Gastrocnemius medialis (tissue), 4 donors: ENCODE measurements around the gene C2orf92. TPM values are rescaled to one million over a fixed set of nuclear protein-coding genes. Genes with fewer than 3 reads are reported as not detected.

Experiments used
- ATAC-seq, 2 donors: fragments of 150-250 bp; one replicate each; pipeline ENCODE4 v1.9.1; 2016
- DNase-seq, 2 donors: peaks; one replicate each; pipeline ENCODE4 v3.0.0-alpha.2; 2019
- H3K27ac ChIP-seq, 4 donors: fragments of 200-600 bp; sonication (generic); 1 replicate in 1 of 4; 2 replicates in 3 of 4; pipeline ENCODE4 v1.5.1; 2016 to 2018; ENCODE audit warnings: mild to moderate bottlenecking in 2 of 4, moderate library complexity in 1 of 4
- H3K27me3 ChIP-seq, 3 donors: fragments of 200-600 bp; sonication (generic) in 2 of 3; 1 replicate in 1 of 3; 2 replicates in 2 of 3; pipeline versions ENCODE4 v1.5.1 to v1.6.0; 2016 to 2019; ENCODE audit warnings: mild to moderate bottlenecking in 1 of 3, moderate library complexity in 1 of 3
- H3K36me3 ChIP-seq, 2 donors: fragments of 200-600 bp; sonication (generic) in 1 of 2; one replicate each; pipeline ENCODE4 v1.5.1; 2017 to 2018
- H3K4me1 ChIP-seq, 2 donors: fragments of 200-600 bp; sonication (generic) in 1 of 2; one replicate each; pipeline ENCODE4 v1.5.1; 2016 to 2017; ENCODE audit warnings: mild to moderate bottlenecking in 2 of 2
- H3K4me3 ChIP-seq, 4 donors: fragments of 200-600 bp; sonication (generic) in 3 of 4; 1 replicate in 1 of 4; 2 replicates in 3 of 4; pipeline ENCODE4 v1.5.1; 2016 to 2019; ENCODE audit warnings: mild to moderate bottlenecking in 2 of 4
- H3K9me3 ChIP-seq, 3 donors: fragments of 200-600 bp; sonication (generic) in 2 of 3; 1 replicate in 1 of 3; 2 replicates in 2 of 3; pipeline ENCODE4 v1.5.1; 2016 to 2019
- POLR2A ChIP-seq, 2 donors: fragments of 450-650 bp; IDR thresholded peaks; one replicate each; pipeline ENCODE4 v1.6.1; 2017; ENCODE audit warnings: antibody characterized with exemption in 2 of 2, mild to moderate bottlenecking in 2 of 2, moderate library complexity in 2 of 2
- in situ Hi-C, 4 donors: fragments of 200-750 bp; cut with MboI; loops; one replicate each; pipeline versions ENCODE4 v1.15.0 to v1.8.0; 2017; ENCODE audit warnings: low sequenced_read_pairs in 4 of 4
- intact Hi-C: fragments of 100-400 bp; cut with DNase I; formaldehyde crosslinking; loops from one replicate; pipeline ENCODE4 v1.15.1; 2023; ENCODE audit warnings: low total_unique reads
- total RNA-seq, 4 donors: library from RNA; depleted of rRNA; stranded (reverse); fragments of >200 nt; gene quantifications; one replicate each; pipeline versions ENCODE4 v1.1.0 to v1.2.3, GENCODE V29; 2016
- TF ChIP-seq, protein P1 (sequence below), 5 experiments: fragments of 450-650 bp in 3 of 5; fragments of 200-600 bp in 2 of 5; sonication (generic) in 2 of 5; IDR thresholded peaks in 4 of 5; conservative IDR thresholded peaks in 1 of 5; 1 replicate in 4 of 5; 2 replicates in 1 of 5; pipeline ENCODE4 v1.5.1; 2016 to 2019; ENCODE audit warnings: antibody characterized with exemption in 5 of 5, mild to moderate bottlenecking in 3 of 5, moderate library complexity in 3 of 5

The C2orf92 gene
- total RNA-seq, 4 donors from 2014 or later = 0.85 to 4.2 TPM; not detected in 2

DNA sequence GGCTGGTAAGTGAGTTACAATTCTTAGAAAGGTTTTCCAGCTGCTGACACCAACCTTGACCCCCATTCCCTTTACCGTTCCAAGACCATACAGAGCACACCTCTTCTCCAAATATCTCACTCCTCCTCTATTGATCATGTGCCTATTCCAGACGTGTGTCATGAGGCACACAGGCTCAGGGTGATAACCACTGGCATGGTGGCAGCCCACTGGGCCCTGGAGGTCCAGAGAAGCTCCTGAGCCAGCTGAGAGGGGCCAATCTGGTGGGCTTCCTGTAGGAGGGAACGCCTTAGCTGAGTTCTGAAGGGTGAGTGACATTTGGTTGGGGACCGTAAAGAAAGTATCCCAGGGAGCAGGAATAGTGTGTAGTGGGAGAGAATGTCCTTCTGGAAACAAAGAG is 72.2 kb downstream of the C2orf92 start:
- H3K27ac ChIP-seq = no peak overlapping the region
- H3K27me3 ChIP-seq = no peaks in the 10 kb centered on the region
- DNase-seq = peak in 1 of 2 donors; percentile 0
- no peak for TF ChIP-seq POLR2A (IDR thresholded peaks at IDR 0.05)
- TF ChIP-seq, protein P1, sequence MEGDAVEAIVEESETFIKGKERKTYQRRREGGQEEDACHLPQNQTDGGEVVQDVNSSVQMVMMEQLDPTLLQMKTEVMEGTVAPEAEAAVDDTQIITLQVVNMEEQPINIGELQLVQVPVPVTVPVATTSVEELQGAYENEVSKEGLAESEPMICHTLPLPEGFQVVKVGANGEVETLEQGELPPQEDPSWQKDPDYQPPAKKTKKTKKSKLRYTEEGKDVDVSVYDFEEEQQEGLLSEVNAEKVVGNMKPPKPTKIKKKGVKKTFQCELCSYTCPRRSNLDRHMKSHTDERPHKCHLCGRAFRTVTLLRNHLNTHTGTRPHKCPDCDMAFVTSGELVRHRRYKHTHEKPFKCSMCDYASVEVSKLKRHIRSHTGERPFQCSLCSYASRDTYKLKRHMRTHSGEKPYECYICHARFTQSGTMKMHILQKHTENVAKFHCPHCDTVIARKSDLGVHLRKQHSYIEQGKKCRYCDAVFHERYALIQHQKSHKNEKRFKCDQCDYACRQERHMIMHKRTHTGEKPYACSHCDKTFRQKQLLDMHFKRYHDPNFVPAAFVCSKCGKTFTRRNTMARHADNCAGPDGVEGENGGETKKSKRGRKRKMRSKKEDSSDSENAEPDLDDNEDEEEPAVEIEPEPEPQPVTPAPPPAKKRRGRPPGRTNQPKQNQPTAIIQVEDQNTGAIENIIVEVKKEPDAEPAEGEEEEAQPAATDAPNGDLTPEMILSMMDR (IDR thresholded peaks at IDR 0.05 in 4 of 5, conservative IDR thresholded peaks at IDR 0.05 in 1 of 5) = no peak
- peaks cover 0 to 9% of the 10 kb centered on the region in 2 donors for H3K36me3 ChIP-seq
- H3K9me3 ChIP-seq = no peaks in the 10 kb centered on the region
- H3K4me3 ChIP-seq = no peak overlapping the region
- intact Hi-C loops (no loop called here), in situ Hi-C loops (no loop called here)
- no peaks in the 10 kb centered on the region for H3K4me1 ChIP-seq
- ATAC-seq = no peak

DNA sequence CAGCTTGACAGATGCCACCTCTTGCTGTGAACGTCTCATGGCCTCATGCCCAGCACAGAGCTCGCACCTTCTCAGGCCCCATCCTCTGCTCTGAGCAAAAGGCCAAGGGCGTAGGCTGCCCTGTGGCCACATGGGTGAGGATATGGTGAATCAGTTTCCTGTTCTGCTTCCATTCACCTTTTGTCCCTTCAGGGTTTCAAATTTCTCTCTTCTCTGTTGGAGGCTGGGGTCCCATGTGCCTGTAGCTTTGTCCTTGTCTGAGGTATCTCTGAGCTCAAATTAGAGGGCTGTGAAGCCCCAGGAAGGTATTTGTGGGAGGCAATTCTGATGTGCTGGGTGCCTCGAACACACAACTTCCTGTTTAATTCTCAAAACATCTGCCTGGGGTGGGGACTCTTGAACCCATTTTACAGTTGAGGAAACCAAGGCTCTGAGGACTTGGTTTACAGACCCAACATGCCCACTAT is 72.9 kb downstream of the C2orf92 start:
- no peaks in the 10 kb centered on the region for H3K27me3 ChIP-seq
- in situ Hi-C loops (no loop called here), intact Hi-C loops (no loop called here)
- H3K27ac ChIP-seq = no peak overlapping the region
- H3K36me3 ChIP-seq = peaks cover 0 to 9% of the 10 kb centered on the region in 2 donors
- DNase-seq (peak in 1 of 2 donors; percentile 0), ATAC-seq (no peak)
- no peak overlapping the region for H3K4me3 ChIP-seq
- no peaks in the 10 kb centered on the region for H3K4me1 ChIP-seq
- no peak for TF ChIP-seq POLR2A (IDR thresholded peaks at IDR 0.05)
- TF ChIP-seq, protein P1 (IDR thresholded peaks at IDR 0.05 in 4 of 5, conservative IDR thresholded peaks at IDR 0.05 in 1 of 5) = no peak
- no peaks in the 10 kb centered on the region for H3K9me3 ChIP-seq

DNA sequence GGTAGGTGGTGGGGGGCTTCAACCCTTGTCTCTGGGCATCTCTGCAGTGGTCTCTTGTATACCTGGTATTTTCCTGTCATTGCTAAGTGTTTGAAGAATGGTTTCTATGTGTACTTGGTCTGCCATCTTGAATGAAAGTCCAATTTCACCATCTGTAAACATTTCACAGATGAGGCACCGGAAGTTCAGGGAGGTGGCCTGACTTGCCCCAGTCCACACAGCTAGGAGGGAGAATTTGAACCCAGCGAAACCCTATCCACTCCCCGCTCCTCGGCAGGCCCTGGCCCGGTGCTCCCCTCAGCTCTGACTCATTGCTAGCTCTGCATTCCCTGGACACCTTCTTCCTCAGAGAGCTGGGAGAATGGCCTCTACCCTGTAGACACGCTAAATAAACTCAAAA is 74.4 kb downstream of the C2orf92 start:
- intact Hi-C loops = no loop called here
- in situ Hi-C loops = no loop called here
- Histone ChIP-seq H3K9me3 (no peaks in the 10 kb centered on the region), H3K4me3 (no peak overlapping the region), H3K36me3 (peaks cover 0 to 9% of the 10 kb centered on the region in 2 donors), H3K27me3 (no peaks in the 10 kb centered on the region), H3K27ac (no peak overlapping the region), H3K4me1 (no peaks in the 10 kb centered on the region)
- DNase-seq (no peak), ATAC-seq (no peak)
- no peak for TF ChIP-seq POLR2A (IDR thresholded peaks at IDR 0.05)
- TF ChIP-seq, protein P1 (IDR thresholded peaks at IDR 0.05 in 4 of 5, conservative IDR thresholded peaks at IDR 0.05 in 1 of 5) = no peak

DNA sequence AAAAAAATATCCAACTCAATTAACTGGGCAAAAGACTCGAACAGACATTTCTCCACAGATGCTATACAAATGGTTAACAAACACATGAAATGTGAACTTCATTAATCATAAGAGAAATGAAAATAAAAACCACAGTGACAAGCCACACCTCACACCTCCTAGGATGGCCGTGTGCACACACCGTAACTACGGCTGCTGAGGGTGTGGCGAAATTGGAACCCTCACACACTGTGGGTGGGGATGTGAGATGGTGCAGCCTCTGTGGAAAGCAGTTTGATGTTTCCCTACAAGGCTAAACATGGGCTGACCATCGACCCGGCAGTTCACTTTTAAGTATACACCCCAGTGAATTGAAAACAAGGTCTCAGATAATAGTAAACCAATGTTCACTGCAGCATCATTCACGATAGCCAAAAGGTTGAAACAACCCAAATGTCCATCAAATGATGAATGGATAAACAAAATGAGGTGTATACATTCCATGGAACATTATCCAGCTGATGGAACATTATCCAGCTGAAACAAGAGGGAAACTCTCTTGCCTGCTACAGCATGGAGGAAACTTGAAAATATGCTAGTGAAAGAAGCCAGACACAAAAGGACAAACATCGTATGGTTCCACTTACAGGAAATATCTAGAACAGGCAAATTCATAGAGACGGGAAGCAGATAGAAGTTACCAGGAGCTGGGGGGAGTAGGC is 76.1 kb downstream of the C2orf92 start:
- TF ChIP-seq, protein P1 (IDR thresholded peaks at IDR 0.05 in 4 of 5, conservative IDR thresholded peaks at IDR 0.05 in 1 of 5) = no peak
- TF ChIP-seq POLR2A (IDR thresholded peaks at IDR 0.05) = no peak
- H3K4me3 ChIP-seq = no peak overlapping the region
- no peaks in the 10 kb centered on the region for H3K4me1 ChIP-seq
- intact Hi-C loops = no loop called here
- in situ Hi-C loops = no loop called here
- peaks cover 0 to 9% of the 10 kb centered on the region in 2 donors for H3K36me3 ChIP-seq
- H3K27ac ChIP-seq = no peak overlapping the region
- ATAC-seq (no peak), DNase-seq (no peak)
- no peaks in the 10 kb centered on the region for H3K27me3 ChIP-seq
- no peaks in the 10 kb centered on the region for H3K9me3 ChIP-seq
